ENCODE data around the gene MAP3K3.

DNA sequence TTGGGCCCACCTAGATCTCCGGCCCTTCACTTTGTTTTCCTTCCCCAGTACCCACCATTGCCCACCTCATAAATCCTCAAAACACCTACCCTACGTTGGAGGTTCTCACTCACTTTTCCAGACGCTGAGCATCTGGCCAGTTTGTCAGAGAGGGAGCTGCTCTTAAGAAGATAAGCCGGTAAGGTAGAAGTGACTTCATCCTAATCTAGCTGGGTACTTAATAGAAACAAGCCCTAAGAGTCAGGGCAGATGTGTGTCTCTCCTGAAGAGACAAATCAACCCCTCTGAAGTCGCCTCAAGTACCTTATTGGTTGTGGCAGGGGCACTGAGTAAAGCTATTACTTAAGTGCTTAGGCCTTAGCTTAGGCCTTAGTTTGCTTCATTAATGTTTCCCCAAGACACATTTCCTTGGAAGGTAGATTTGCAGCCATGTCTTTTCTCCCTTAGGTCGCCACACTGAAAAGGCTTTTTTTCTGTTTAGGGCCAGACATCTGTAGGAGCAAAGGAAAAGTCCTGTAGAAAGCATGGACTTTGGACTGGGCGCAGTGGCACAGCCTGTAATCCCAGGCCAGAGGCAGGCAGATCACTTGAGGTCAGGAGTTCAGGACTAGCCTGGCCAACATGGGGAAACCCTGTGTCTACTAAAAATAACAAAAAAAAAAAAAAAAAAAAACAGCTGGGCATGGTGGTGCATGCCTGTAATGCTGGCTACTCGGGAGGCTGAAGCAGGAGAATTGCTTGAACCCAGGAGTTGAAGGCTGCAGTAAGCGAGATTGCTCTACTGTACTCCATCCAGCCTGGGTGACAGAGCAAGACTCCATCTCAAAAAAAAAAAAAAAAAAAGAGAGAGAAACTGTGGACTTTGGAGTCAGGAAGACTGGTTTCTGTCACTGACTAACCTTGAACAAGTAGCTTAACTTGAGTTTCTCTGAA, 20.5 kb upstream of the MAP3K3 start:
- TF ChIP-seq, protein P1, sequence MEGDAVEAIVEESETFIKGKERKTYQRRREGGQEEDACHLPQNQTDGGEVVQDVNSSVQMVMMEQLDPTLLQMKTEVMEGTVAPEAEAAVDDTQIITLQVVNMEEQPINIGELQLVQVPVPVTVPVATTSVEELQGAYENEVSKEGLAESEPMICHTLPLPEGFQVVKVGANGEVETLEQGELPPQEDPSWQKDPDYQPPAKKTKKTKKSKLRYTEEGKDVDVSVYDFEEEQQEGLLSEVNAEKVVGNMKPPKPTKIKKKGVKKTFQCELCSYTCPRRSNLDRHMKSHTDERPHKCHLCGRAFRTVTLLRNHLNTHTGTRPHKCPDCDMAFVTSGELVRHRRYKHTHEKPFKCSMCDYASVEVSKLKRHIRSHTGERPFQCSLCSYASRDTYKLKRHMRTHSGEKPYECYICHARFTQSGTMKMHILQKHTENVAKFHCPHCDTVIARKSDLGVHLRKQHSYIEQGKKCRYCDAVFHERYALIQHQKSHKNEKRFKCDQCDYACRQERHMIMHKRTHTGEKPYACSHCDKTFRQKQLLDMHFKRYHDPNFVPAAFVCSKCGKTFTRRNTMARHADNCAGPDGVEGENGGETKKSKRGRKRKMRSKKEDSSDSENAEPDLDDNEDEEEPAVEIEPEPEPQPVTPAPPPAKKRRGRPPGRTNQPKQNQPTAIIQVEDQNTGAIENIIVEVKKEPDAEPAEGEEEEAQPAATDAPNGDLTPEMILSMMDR (conservative IDR thresholded peaks at IDR 0.05; ENCODE audit: low read length) = no peak
- TF ChIP-seq EZH2phosphoT487 (IDR thresholded peaks at IDR 0.05; ENCODE audit: borderline replicate concordance) = no peak

Measured in Loucy (cell line).